ENCODE results near the gene ATP6V1G2. TPM values are rescaled to one million over a fixed set of nuclear protein-coding genes. Genes with fewer than 3 reads are reported as not detected.
A peak's percentile ranks its signal among the peaks of the same experiment; 100 is the strongest.

The ATP6V1G2 gene
- total and polyA plus RNA-seq, 12 donors, result 0.87 to 6.6 (median 3.1) TPM

GRCh38 chr6:31530659-31531058, 15.7 kb downstream of the ATP6V1G2 start:
- H3K9me3 ChIP-seq (replicated peaks in 1 of 3), result no peaks in the 10 kb centered on the region
- no peak overlapping the region for H3K4me3 ChIP-seq
- H3K4me1 ChIP-seq (replicated peaks in 1 of 2), result peaks cover 2 to 3% of the 10 kb centered on the region in 2 donors
- H3K27me3 ChIP-seq, result no peaks in the 10 kb centered on the region
- no peak overlapping the region for H3K27ac ChIP-seq
- TF ChIP-seq CTCF (IDR thresholded peaks at IDR 0.05) (no peak), POLR2A (IDR thresholded peaks at IDR 0.05) (no peak)
- no peak for DNase-seq
- H3K36me3 ChIP-seq (replicated peaks in 1 of 2), result peaks cover 0 to 58% of the 10 kb centered on the region in 2 donors
- intact Hi-C loops (cut with DNase I), result no loop called here
- 67 to 90% (median 71%) methylated on average over 5 to 6 of the region's 6 CpGs for WGBS, 4 donors

GRCh38 chr6:31529329-31530150, 16.9 kb downstream of the ATP6V1G2 start:
- no peak overlapping the region for H3K4me3 ChIP-seq
- peaks cover 3 to 4% of the 10 kb centered on the region in 2 donors for H3K4me1 ChIP-seq (replicated peaks in 1 of 2)
- H3K9me3 ChIP-seq (replicated peaks in 1 of 3), result no peaks in the 10 kb centered on the region
- TF ChIP-seq POLR2A (IDR thresholded peaks at IDR 0.05) (no peak), CTCF (IDR thresholded peaks at IDR 0.05) (no peak)
- 43 to 48% (median 45%) methylated on average over 10 to 12 of the region's 12 CpGs for WGBS, 4 donors
- intact Hi-C loops (cut with DNase I), result no loop called here
- H3K36me3 ChIP-seq (replicated peaks in 1 of 2), result peaks cover 0 to 47% of the 10 kb centered on the region in 2 donors
- H3K27me3 ChIP-seq, result no peaks in the 10 kb centered on the region
- H3K27ac ChIP-seq, result no peak overlapping the region
- DNase-seq, result peak in 1 of 7 donors; percentile 8

GRCh38 chr6:31528821-31529328, 17.5 kb downstream of the ATP6V1G2 start, which contains the start of gene MCCD1:
TSS of gene MCCD1 (plus strand) at chr6:31528962. CDS start at chr6:31529015, 53 bp downstream.
- intact Hi-C loops (cut with DNase I), result no loop called here
- Histone ChIP-seq H3K36me3 (replicated peaks in 1 of 2) (peaks cover 0 to 40% of the 10 kb centered on the region in 2 donors), H3K27ac (no peak within 1 kb of the TSS), H3K4me1 (replicated peaks in 1 of 2) (peaks cover 3 to 4% of the 10 kb centered on the region in 2 donors), H3K9me3 (replicated peaks in 1 of 3) (no peaks in the 10 kb centered on the region), H3K4me3 (no peak within 1 kb of the TSS), H3K27me3 (no peaks in the 10 kb centered on the region)
- WGBS, 4 donors, result 65 to 89% (median 68%) methylated on average over 3 to 7 of the region's 7 CpGs
- DNase-seq, result no peak
- TF ChIP-seq CTCF (IDR thresholded peaks at IDR 0.05) (no peak), POLR2A (IDR thresholded peaks at IDR 0.05) (no peak)

- TF ChIP-seq POLR2A (IDR thresholded peaks at IDR 0.05), result no peak
- H3K4me3 ChIP-seq, result no peak overlapping the region
- no peaks in the 10 kb centered on the region for H3K9me3 ChIP-seq (replicated peaks in 1 of 3)
- peaks cover 3 to 4% of the 10 kb centered on the region in 2 donors for H3K4me1 ChIP-seq (replicated peaks in 1 of 2)
- no peak for DNase-seq
- H3K36me3 ChIP-seq (replicated peaks in 1 of 2), result peaks cover 0 to 35% of the 10 kb centered on the region in 2 donors
- no peaks in the 10 kb centered on the region for H3K27me3 ChIP-seq
- H3K27ac ChIP-seq, result no peak overlapping the region
- 86 to 97% (median 88%) methylated on average over 3 to 4 of the region's 4 CpGs for WGBS, 4 donors
- intact Hi-C loops (cut with DNase I), result no loop called here
Observed at GRCh38 chr6:31528307-31528777, 18.1 kb downstream of the ATP6V1G2 start.

All from adrenal gland (tissue), 12 donors.